OCI-LY1 (cell line): ENCODE data around the gene ATP5PO.

Experiments used
- CTCF ChIP-seq: fragments of 200-600 bp; sonication (generic), shearing (Covaris generic); IDR thresholded peaks from 2 replicates; pipeline ENCODE4 v1.5.1; 2017; ENCODE audit warnings: mild to moderate bottlenecking, antibody characterized with exemption, low read length, moderate library complexity, mixed read lengths
- EZH2 ChIP-seq: fragments of 200-600 bp; sonication (generic), shearing (Covaris generic); IDR thresholded peaks from 2 replicates; pipeline ENCODE4 v1.8.0; 2017; ENCODE audit warnings: borderline replicate concordance, mixed run types, mild to moderate bottlenecking, antibody characterized with exemption, low read length, moderate library complexity, mixed read lengths

GRCh38 chr21:33940881-33941245 lies 25.3 kb upstream of the ATP5PO start:
- no peak for TF ChIP-seq CTCF
- TF ChIP-seq EZH2 = no peak
